HL-60 (cell line): ENCODE data around the gene GNPAT.

ENCODE experiments used
- DNase-seq, 2 experiments: peaks; one replicate each; pipeline ENCODE4 v3.0.0-alpha.2; 2010 to 2020; ENCODE audit warnings: low read depth in 1 of 2, low spot score in 1 of 2
- H3K27ac ChIP-seq: fragments of 250-450 bp; sonication (Bioruptor Pico); replicated peaks from 2 replicates; pipeline ENCODE4 v1.5.1; 2020; ENCODE audit warnings: mild to moderate bottlenecking, moderate library complexity
- H3K27me3 ChIP-seq: fragments of 250-450 bp; sonication (Bioruptor Pico); 2 replicates; pipeline ENCODE4 v1.5.1; 2021; ENCODE audit warnings: mild to moderate bottlenecking, moderate library complexity; ENCODE audit not compliant: insufficient read depth, poor library complexity, severe bottlenecking
- H3K4me3 ChIP-seq: replicated peaks from 2 replicates; pipeline ENCODE4 v1.5.1; 2011; ENCODE audit warnings: mild to moderate bottlenecking, control low read depth, low read length; ENCODE audit not compliant: insufficient read depth
- CTCF ChIP-seq: IDR thresholded peaks from one replicate; pipeline ENCODE4 v1.5.1; 2011; ENCODE audit warnings: low read length, control low read depth, inconsistent platforms; ENCODE audit not compliant: insufficient read depth
- GABPA ChIP-seq: IDR thresholded peaks from 2 replicates; pipeline ENCODE4 v1.6.1; 2012; ENCODE audit warnings: low read depth
- POLR2AphosphoS5 ChIP-seq: IDR thresholded peaks from 2 replicates; pipeline ENCODE4 v1.6.1; 2012; ENCODE audit warnings: low read depth
- REST ChIP-seq: IDR thresholded peaks from 2 replicates; pipeline ENCODE4 v1.6.1; 2012; ENCODE audit warnings: low read depth; ENCODE audit not compliant: insufficient replicate concordance
- SPI1 ChIP-seq: IDR thresholded peaks from 2 replicates; pipeline ENCODE4 v1.6.1; 2012; ENCODE audit warnings: low read depth, mild to moderate bottlenecking, borderline replicate concordance
- long read RNA-seq: library from polyadenylated mRNA; unstranded; transcript quantifications from one replicate; pipeline ENCODE4 v2.0.0, GENCODE V29; 2020

Gene GNPAT
- long read RNA-seq, transcript GNPAT-201 (16 exons, 2,643 nt) = major isoform, 404 of 511 reads
- long read RNA-seq, partial matches to known transcripts = 17 of 511 reads
- long read RNA-seq, other reads (novel, unspliced or antisense) = 88 of 511 reads

GRCh38 chr1:231240883-231241735, at the start of gene GNPAT:
TSS of gene GNPAT (plus strand) at chr1:231241212. CDS start at chr1:231241379, 167 bp downstream.
- TF ChIP-seq CTCF = no peak
- TF ChIP-seq SPI1 = peak; percentile 12; the same call in 1 of the 2 replicates
- TF ChIP-seq REST = peak; percentile 40
- 0 out of 2 replicates have a peak, but pooled peaks have one; percentile 21 for TF ChIP-seq GABPA
- peak; percentile 90; the same call in 1 of the 2 replicates for TF ChIP-seq POLR2AphosphoS5
- H3K27ac ChIP-seq = peak within 1 kb of the TSS; percentile 83
- H3K27me3 ChIP-seq = no peaks in the 10 kb centered on the region
- DNase-seq = peak; percentile 83 to 84
- H3K4me3 ChIP-seq = peak within 1 kb of the TSS; percentile 62

- no peak overlapping the region for H3K4me3 ChIP-seq
- TF ChIP-seq SPI1 (no peak), POLR2AphosphoS5 (no peak), CTCF (no peak), GABPA (no peak), REST (no peak)
- H3K27me3 ChIP-seq = peaks cover 3% of the 10 kb centered on the region
- H3K27ac ChIP-seq = no peak overlapping the region
- DNase-seq = no peak
Measured at GRCh38 chr1:231192620-231193163, 48.3 kb upstream of the GNPAT start.

GRCh38 chr1:231193710-231194340, 47.2 kb upstream of the GNPAT start:
- TF ChIP-seq SPI1 (no peak), POLR2AphosphoS5 (no peak), CTCF (no peak), GABPA (no peak), REST (no peak)
- H3K27me3 ChIP-seq = no peaks in the 10 kb centered on the region
- no peak overlapping the region for H3K27ac ChIP-seq
- no peak for DNase-seq
- no peak overlapping the region for H3K4me3 ChIP-seq
